GM23248 (cell line): ENCODE data around the gene AFDN. TPM values are rescaled to one million over a fixed set of nuclear protein-coding genes. Genes with fewer than 3 reads are reported as not detected.

Experiments
- DNase-seq: peaks from one replicate; pipeline ENCODE4 v3.0.0-alpha.2; 2015
- H2AFZ ChIP-seq: fragments of 200-600 bp; sonication (generic); 2 replicates; pipeline ENCODE4 v1.6.1; 2016; ENCODE audit warnings: antibody characterized with exemption
- H3F3A ChIP-seq: fragments of 200-600 bp; sonication (generic); 2 replicates; pipeline ENCODE4 v1.6.1; 2016; ENCODE audit warnings: mild to moderate bottlenecking, antibody characterized with exemption, mixed run types; ENCODE audit not compliant: insufficient read depth
- H3K27ac ChIP-seq: fragments of 200-600 bp; sonication (generic); 2 replicates; pipeline ENCODE4 v1.5.1; 2016; ENCODE audit warnings: mild to moderate bottlenecking
- H3K27me3 ChIP-seq: fragments of 200-600 bp; sonication (generic); replicated peaks from 2 replicates; pipeline ENCODE4 v1.6.1; 2016; ENCODE audit warnings: mild to moderate bottlenecking; ENCODE audit not compliant: insufficient read depth
- H3K36me3 ChIP-seq: fragments of 200-600 bp; sonication (generic); 2 replicates; pipeline ENCODE4 v1.6.1; 2016; ENCODE audit warnings: low read depth, mild to moderate bottlenecking
- H3K4me1 ChIP-seq: fragments of 200-600 bp; sonication (generic); 2 replicates; pipeline ENCODE4 v1.6.1; 2016; ENCODE audit warnings: mild to moderate bottlenecking; ENCODE audit not compliant: insufficient read depth
- H3K4me2 ChIP-seq: fragments of 200-600 bp; sonication (generic); one replicate; pipeline ENCODE4 v1.6.1; 2016; ENCODE audit warnings: mild to moderate bottlenecking; ENCODE audit not compliant: unreplicated experiment
- H3K4me3 ChIP-seq: fragments of 200-600 bp; sonication (generic); 2 replicates; pipeline ENCODE4 v1.5.1; 2016; ENCODE audit warnings: mild to moderate bottlenecking
- H3K79me2 ChIP-seq: fragments of 200-600 bp; sonication (generic); 2 replicates; pipeline ENCODE4 v1.6.1; 2016; ENCODE audit warnings: mild to moderate bottlenecking; ENCODE audit not compliant: insufficient read depth
- H3K9ac ChIP-seq: fragments of 200-600 bp; sonication (generic); 2 replicates; pipeline ENCODE4 v1.6.1; 2016; ENCODE audit warnings: mild to moderate bottlenecking
- H3K9me2 ChIP-seq: fragments of 200-600 bp; sonication (generic); 2 replicates; pipeline ENCODE4 v1.6.1; 2016; ENCODE audit warnings: mixed run types, mild to moderate bottlenecking, moderate library complexity; ENCODE audit not compliant: insufficient read depth
- H3K9me3 ChIP-seq: fragments of 200-600 bp; sonication (generic); one replicate; pipeline ENCODE4 v1.6.1; 2017; ENCODE audit warnings: low read depth
- H4K20me1 ChIP-seq: fragments of 200-600 bp; sonication (generic); 2 replicates; pipeline ENCODE4 v1.6.0; 2016; ENCODE audit not compliant: insufficient read depth
- EZH2 ChIP-seq: fragments of 200-600 bp; sonication (generic); IDR thresholded peaks from 2 replicates; pipeline ENCODE4 v1.6.1; 2018; ENCODE audit warnings: antibody characterized with exemption, mild to moderate bottlenecking; ENCODE audit not compliant: insufficient read depth, poor library complexity, severe bottlenecking
- EZH2phosphoT487 ChIP-seq: fragments of 200-600 bp; sonication (generic); IDR thresholded peaks from 2 replicates; pipeline ENCODE4 v1.6.1; 2018; ENCODE audit warnings: antibody characterized with exemption, moderate library complexity, mild to moderate bottlenecking, low read depth; ENCODE audit not compliant: insufficient read depth
- WGBS, 2 experiments: methylation state at CpG; one replicate each; pipeline ENCODE4 v1.1.6; 2015 to 2017; ENCODE audit warnings: low lambda C conversion rate in 2 of 2, low coverage in 1 of 2; ENCODE audit errors: missing lambda C conversion rate in 2 of 2; 5-methylcytosine and 5-hydroxymethylcytosine counted together
- in situ Hi-C: fragments of 300-500 bp; cut with MboI; formaldehyde crosslinking; loops from 2 replicates; pipeline ENCODE4 v1.15.0; 2020
- polyA plus RNA-seq: library from polyadenylated mRNA; unstranded; fragments of >200 nt; fragmentation: Nextera tagmentation; extraction: Ambion mirVana; gene quantifications from 2 replicates; pipeline ENCODE4 v1.2.1, GENCODE V29; 2016
- total RNA-seq: library from RNA; depleted of rRNA; stranded (reverse); fragments of >200 nt; shearing (Covaris generic); gene quantifications from 2 replicates; pipeline ENCODE4 v1.2.3, GENCODE V29; 2014

AFDN gene
- total and polyA plus RNA-seq, 2 experiments from 2014 or later, result 4.5 to 13.8 TPM

GRCh38 chr6:167860550-167861226, 34.0 kb downstream of the AFDN start:
- H3K36me3 ChIP-seq, result no peaks in the 10 kb centered on the region
- 91 to 98% methylated on average over 4 of the region's 4 CpGs for WGBS, 2 experiments
- no peak for DNase-seq
- no peak overlapping the region for H2AFZ ChIP-seq
- no peaks in the 10 kb centered on the region for H4K20me1 ChIP-seq
- H3K27ac ChIP-seq, result no peak overlapping the region
- H3K4me1 ChIP-seq, result peaks cover 29% of the 10 kb centered on the region
- peaks cover 59% of the 10 kb centered on the region for H3K79me2 ChIP-seq
- in situ Hi-C loops, result no loop called here
- no peaks in the 10 kb centered on the region for H3K9me2 ChIP-seq
- H3K4me2 ChIP-seq, result no peak overlapping the region
- no peaks in the 10 kb centered on the region for H3K27me3 ChIP-seq
- no peak overlapping the region for H3K4me3 ChIP-seq
- H3K9me3 ChIP-seq, result no peaks in the 10 kb centered on the region
- H3K9ac ChIP-seq, result no peak overlapping the region
- peaks cover 31% of the 10 kb centered on the region for H3F3A ChIP-seq
- no peak for TF ChIP-seq EZH2
- no peak for TF ChIP-seq EZH2phosphoT487

- H3K4me1 ChIP-seq, result peaks cover 24% of the 10 kb centered on the region
- H3K27ac ChIP-seq, result no peak overlapping the region
- peaks cover 59% of the 10 kb centered on the region for H3K79me2 ChIP-seq
- in situ Hi-C loops, result no loop called here
- H3K36me3 ChIP-seq, result no peaks in the 10 kb centered on the region
- peaks cover 27% of the 10 kb centered on the region for H3F3A ChIP-seq
- no peaks in the 10 kb centered on the region for H3K9me2 ChIP-seq
- H3K9ac ChIP-seq, result no peak overlapping the region
- DNase-seq, result no peak
- H3K4me3 ChIP-seq, result no peak overlapping the region
- no peak overlapping the region for H3K4me2 ChIP-seq
- no peak overlapping the region for H2AFZ ChIP-seq
- TF ChIP-seq EZH2phosphoT487 (no peak), EZH2 (no peak)
- H4K20me1 ChIP-seq, result no peaks in the 10 kb centered on the region
- no peaks in the 10 kb centered on the region for H3K9me3 ChIP-seq
- no peaks in the 10 kb centered on the region for H3K27me3 ChIP-seq
Observed at GRCh38 chr6:167861424-167861823, 34.7 kb downstream of the AFDN start.

GRCh38 chr6:167863897-167864296, 37.2 kb downstream of the AFDN start:
- no peak overlapping the region for H3K9ac ChIP-seq
- H3K27ac ChIP-seq, result no peak overlapping the region
- H3K4me3 ChIP-seq, result no peak overlapping the region
- H3K79me2 ChIP-seq, result peaks cover 49% of the 10 kb centered on the region
- H3K27me3 ChIP-seq, result no peaks in the 10 kb centered on the region
- H2AFZ ChIP-seq, result no peak overlapping the region
- DNase-seq, result no peak
- no peaks in the 10 kb centered on the region for H3K9me3 ChIP-seq
- H3K9me2 ChIP-seq, result no peaks in the 10 kb centered on the region
- TF ChIP-seq EZH2 (no peak), EZH2phosphoT487 (no peak)
- H3F3A ChIP-seq, result 0 out of 2 replicates have a peak, but pooled peaks cover 2% of the 10 kb centered on the region
- in situ Hi-C loops, result no loop called here
- no peaks in the 10 kb centered on the region for H3K36me3 ChIP-seq
- H3K4me2 ChIP-seq, result no peak overlapping the region
- no peaks in the 10 kb centered on the region for H3K4me1 ChIP-seq
- 97 to 99% methylated on average over 4 of the region's 4 CpGs for WGBS, 2 experiments
- no peaks in the 10 kb centered on the region for H4K20me1 ChIP-seq

GRCh38 chr6:167866642-167867041, 39.9 kb downstream of the AFDN start:
- no peaks in the 10 kb centered on the region for H4K20me1 ChIP-seq
- WGBS, 2 experiments, result 88 to 93% methylated on average over 8 of the region's 8 CpGs
- in situ Hi-C loops, result no loop called here
- peaks cover 24% of the 10 kb centered on the region for H3K79me2 ChIP-seq
- no peak overlapping the region for H2AFZ ChIP-seq
- H3K27ac ChIP-seq, result no peak overlapping the region
- no peak overlapping the region for H3K9ac ChIP-seq
- no peaks in the 10 kb centered on the region for H3K4me1 ChIP-seq
- no peak for TF ChIP-seq EZH2phosphoT487
- TF ChIP-seq EZH2, result no peak
- no peaks in the 10 kb centered on the region for H3F3A ChIP-seq
- H3K9me3 ChIP-seq, result no peaks in the 10 kb centered on the region
- H3K4me3 ChIP-seq, result no peak overlapping the region
- 0 out of 2 replicates have a peak, but pooled peaks cover 7% of the 10 kb centered on the region for H3K36me3 ChIP-seq
- no peaks in the 10 kb centered on the region for H3K27me3 ChIP-seq
- H3K4me2 ChIP-seq, result no peak overlapping the region
- no peak for DNase-seq
- no peaks in the 10 kb centered on the region for H3K9me2 ChIP-seq

- no peaks in the 10 kb centered on the region for H3K9me3 ChIP-seq
- WGBS, 2 experiments, result 97 to 99% methylated on average over 3 of the region's 3 CpGs
- in situ Hi-C loops, result no loop called here
Observed at GRCh38 chr6:167870321-167870720, 43.6 kb downstream of the AFDN start.

More at GRCh38 chr6:167870321-167870720, 43.6 kb downstream of the AFDN start:
- Histone ChIP-seq H4K20me1 (no peaks in the 10 kb centered on the region), H3F3A (no peaks in the 10 kb centered on the region), H3K36me3 (0 out of 2 replicates have a peak, but pooled peaks cover 13% of the 10 kb centered on the region), H3K4me2 (no peak overlapping the region), H3K27me3 (no peaks in the 10 kb centered on the region), H3K4me1 (no peaks in the 10 kb centered on the region), H2AFZ (no peak overlapping the region), H3K27ac (no peak overlapping the region), H3K9ac (no peak overlapping the region), H3K79me2 (no peaks in the 10 kb centered on the region), H3K9me2 (no peaks in the 10 kb centered on the region), H3K4me3 (no peak overlapping the region)
- DNase-seq, result no peak
- TF ChIP-seq EZH2phosphoT487, result no peak
- TF ChIP-seq EZH2, result no peak
